ENCODE measurements around the gene COPS8.

The COPS8 gene

DNA sequence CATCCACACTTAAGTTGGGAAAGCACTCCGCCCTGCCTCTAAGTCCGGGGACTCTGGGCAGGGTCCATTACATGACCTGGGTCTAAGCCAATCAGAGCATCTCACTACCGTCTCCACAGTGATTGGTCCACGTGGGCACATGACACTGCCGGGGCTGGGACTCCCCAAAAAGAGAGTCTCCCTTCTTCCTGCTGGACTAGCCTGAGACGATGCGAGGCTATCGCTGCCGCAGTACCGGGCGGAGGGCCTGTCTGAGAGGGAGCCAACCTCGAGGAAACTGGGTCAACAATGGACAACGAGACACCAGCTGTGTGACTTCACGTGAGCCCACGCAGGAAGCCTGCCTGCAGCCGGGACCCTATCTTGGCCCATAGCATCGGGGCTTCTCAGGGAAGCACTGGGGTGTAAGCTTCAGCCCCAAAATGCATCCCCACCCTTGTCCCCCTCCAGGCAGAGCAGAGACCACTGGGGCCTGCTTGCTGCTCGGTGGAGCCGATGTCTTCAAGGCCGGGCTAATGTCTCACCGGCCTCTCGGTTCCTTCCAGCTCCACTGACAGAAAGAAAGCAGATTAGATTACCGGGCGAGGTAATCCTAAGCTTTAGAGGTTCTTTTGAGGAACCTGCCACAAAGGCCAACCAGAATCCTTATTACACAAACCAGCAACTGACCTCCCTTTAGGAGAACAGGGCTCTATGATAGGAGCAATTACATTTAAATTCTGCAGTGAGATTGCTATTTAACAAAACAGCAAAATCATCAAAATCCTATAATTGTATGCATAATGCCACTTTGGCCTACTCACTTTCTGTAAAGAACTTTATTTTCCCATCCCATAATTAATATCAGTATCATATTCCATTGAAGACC is 21.3 kb upstream of the COPS8 start:
- no peak for DNase-seq (ENCODE audit: low read depth in 2 of 2)

DNA sequence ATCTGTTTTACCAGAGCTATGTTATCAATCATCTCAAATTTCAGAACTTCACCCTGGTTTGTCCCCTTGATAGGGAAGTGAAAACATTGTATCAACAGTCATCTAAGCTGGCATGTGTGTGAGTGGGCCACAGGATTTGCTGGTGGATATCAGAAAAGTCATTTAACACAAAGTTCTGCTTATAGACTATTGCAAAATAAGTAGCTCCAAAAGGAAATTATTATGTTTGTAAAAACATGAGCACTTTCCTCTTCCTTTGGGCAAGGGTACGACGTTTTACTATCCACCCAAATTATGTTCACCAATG is 20.7 kb upstream of the COPS8 start:
- no peak for DNase-seq (ENCODE audit: low read depth in 2 of 2)

DNA sequence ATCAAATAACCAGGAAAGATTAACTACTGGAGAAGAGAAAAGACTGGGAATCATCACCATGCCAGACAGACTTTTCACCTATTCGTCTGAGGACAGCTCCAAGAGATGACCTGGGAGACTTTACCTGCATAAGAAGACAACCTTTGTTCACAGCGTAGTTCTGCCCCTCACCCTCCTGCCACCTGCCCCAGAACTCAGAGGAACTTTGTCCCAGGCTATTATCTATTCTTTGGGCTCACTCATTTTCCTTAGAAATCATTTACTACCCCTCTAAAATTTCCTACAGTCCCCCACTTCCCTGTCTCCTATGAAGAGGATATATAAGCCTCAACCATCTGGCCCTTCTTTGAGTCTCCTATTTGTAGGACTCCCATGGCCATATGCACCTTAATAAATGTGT is 19.3 kb upstream of the COPS8 start:
- no peak for DNase-seq (ENCODE audit: low read depth in 2 of 2)

DNA sequence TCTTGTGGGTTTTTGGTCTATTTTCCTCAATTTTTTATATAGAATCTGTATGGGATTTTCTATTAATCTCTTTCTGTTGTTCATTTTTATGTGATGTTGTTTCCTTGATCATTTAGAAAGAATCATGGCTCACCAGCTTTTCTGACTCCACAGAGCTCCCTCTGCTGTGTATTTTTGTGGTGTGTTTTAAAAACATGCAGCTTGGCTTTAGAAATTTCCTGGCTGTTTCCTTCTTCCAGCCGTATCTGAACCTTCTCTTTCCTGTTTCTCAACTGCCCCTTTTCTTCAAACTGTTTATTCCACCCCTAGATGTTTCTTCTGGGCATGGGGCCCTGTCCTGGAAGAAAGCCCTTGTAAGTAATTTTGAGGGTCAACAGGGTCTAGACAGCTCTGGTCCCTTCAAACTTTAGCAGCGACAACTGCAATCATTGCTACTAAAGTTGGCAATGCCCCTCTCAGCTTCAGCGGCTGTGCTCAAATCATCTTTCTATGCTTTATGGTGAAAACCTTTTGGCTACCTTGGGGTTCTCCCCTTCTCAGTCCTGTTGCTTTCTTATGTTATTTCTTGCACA is 17.6 kb upstream of the COPS8 start:
- no peak for DNase-seq (ENCODE audit: low read depth in 2 of 2)

DNA sequence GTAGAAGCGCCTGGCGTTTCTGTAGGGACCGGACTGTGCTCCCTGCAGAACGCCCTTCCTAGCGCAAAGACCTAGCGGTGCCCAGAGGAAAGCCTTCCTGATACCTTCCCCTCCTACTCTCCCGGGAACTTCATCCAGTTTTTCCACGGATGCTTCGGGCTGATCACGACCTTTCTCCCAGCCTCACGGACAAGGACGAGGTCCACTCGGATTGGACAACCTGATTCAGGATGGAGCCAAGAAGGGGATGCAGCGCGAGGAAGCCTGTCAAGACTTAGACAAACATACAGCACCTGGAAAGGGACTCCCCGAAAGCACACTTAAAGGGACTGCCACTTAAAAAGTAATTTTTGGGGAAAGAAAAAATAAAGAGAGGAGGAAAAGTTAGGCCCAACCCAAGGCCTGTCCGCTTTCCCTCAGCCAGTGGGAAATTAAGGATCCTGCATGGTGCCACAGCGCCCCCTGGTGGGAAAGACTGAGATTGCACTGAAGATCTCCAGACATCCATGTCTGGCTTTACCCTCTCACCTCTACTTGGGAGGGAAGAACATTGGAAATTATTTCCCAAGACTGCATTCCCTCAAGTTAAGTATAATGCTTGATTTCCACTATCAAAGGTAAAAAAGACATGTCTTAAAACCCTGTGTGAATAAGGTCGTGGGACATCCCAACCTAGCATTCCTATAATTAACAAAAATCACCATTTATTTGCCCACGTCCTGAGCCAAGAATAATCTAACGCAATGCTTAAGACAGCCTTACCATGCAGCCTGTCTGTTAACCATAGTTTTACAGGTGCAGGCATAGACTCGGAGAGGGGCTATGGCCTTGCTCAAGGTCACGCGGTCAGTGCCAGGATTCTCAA is 13.4 kb upstream of the COPS8 start:
- DNase-seq (ENCODE audit: low read depth in 2 of 2), result peak; percentile 23 to 37

DNA sequence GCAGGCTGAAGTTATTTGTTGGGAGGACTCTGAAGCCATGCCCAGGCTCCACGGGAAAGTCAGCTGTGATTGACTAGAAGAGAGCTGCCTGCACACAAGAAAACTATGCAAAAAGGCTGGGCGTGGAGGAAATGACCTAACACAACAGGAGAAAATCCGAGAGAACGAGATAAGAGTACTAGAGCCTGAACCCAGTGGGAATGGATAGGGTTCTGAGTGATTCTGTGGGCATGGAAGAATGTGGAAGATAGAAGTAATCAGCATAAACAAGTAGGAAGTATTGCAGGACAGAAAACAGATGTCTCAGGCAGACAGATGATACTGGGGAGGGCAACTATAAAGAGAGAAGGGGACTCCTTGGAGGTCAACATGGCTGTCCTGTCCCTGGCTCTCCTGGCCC is 12.1 kb upstream of the COPS8 start:
- DNase-seq (ENCODE audit: low read depth in 2 of 2), result no peak

DNA sequence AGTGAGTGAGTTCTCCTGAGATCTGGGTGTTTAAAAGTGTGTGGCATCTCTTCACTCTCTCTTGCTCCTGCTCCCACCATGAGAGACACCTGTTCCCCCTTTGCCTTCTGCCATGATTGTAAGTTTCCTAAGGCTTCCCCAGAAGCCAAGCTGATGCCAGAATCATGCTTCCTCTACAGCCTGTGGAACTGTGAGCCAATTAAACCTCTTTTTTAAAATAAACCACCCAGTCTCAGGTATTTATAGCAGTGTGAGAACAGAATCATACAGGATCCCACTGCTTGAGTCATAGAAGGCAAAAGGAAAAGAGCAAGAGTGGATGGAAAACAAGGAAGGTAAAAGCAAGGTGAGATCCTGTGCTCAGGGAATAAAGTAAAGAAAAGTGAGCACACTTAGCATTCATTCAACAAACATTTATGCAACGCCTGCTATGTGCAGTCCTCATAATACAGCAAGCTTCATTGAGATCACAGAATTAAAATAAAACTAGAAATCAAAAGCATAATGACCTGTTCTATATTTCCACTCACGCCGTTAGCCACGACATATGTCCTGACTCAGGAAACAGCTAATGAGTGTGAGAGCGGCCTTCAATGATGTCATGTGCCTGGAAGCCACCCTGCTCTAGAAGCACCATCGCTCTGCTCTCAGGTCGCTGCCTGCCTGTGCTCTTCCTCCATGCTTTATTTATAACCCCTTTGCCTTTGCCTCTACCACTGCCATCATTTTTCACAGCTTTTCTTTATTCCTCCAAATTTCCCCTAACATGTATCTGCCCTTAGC is 11.3 kb upstream of the COPS8 start:
- no peak for DNase-seq (ENCODE audit: low read depth in 2 of 2)

DNA sequence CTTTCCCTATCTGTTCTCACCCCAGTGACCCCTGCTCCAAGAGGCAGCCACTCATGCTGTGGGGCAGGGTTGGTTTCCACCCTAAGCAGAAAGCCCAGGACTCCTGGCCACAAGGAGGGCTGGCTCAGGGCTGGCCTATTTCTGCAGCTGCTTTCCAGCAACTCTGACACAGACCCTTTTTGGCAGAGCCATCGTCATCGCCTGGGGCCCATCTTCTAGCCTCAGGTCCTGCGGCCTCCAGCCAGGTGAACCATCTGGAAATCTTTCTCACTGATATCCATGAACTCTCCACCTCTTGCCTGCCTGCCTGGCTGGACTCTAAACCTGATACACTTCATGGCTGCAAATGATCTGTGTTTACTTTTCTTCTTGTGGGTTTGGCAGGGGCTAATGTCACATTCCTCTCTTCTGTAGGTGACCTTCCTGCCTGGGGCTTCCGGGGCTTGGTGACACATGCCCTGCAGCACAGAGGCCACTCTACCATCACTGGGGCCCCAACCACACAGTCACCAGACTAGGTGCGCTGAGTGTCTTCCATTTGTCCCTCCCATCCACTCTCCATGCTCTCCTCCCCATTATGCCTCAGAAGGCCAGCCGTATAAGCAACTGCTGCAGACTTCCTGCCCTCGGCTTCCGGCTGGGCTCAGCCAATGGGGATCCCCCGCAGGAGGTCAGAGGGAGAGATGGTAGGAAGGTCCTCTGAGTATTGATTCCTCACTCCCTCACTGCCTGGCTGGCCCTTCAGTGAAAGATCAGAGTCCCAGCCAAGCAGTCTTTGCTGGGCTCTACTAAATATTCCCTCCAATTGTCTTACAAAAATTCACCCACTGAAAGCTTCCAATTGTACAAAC is 9.7 kb upstream of the COPS8 start:
- no peak for DNase-seq (ENCODE audit: low read depth in 2 of 2)

DNA sequence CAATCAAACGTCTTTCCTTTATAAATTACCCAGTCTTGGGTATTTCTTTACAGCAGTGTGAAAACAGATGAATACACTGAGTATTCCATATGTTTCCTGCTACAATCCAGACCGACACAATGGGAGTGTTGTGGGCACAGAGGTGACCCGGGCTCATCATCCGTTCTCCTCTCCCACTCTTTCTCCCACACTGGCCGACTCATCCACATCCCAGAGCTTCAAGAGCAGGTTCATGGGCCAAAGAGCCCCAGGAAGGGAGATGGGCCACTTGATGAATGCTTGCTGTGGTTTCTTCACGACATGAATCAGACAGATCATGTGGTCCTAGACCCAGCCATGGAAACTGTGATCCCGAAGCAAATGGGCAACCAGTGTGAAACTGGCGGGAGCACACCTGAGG is 4.1 kb upstream of the COPS8 start:
- DNase-seq (ENCODE audit: low read depth in 2 of 2), result no peak

DNA sequence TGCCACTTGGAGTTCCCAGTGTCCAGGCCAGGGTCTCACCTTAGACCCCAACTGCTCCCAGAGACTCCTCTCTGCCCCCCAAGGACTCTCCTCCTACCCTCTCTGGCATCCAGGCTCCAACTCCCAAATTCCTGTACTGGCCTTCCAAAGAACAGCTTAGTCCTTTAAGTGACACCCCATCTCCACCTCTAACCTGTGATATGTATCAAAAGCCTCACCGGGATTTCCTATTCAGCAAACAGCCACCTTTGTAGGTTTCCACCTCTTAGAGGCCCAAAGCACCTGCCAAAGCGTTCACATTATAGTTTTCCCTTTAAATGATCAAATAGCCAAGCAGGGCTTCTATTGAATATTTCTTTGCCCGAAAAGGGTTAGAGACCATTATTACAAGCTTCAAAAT is 2.7 kb upstream of the COPS8 start:
- DNase-seq (ENCODE audit: low read depth in 2 of 2), result no peak

DNA sequence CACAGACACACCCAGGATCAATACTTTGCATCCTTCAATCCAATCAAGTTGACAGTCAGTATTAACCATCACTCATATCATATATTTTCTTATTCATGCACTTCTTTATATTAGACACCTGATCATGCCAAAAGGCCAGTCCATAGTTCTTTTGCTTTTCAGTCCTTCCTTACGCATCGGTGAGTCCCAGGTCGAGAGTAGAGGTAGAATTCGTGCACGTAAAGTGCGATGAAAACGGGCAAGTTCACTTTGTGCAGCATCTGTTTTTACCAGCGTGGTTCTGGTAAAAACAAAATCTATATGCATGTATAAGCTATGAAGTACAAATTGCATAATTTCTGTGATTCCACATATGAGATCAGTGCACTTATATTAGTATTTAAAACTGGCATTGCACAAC is 1.2 kb upstream of the COPS8 start:
- DNase-seq (ENCODE audit: low read depth in 2 of 2), result no peak

DNA sequence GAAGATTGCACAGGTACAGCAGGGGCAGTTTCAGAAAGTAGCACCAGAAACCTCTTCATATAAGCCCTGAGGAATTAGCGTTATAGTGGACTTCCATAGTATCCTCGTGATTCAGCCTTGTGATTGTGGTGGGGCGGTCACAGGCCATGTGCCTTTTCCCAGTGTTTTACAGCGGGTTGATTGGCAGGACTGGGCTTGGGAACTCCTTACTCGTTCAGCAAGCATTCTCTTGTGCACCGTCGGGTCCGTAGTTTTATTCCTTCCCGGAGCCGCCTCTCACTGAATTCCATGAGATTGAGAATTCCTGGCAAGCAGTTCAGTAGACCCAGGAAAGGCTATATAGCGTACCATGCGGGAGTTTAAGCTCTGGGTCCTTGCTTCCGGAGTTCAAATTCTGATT is 5.2 kb downstream of the COPS8 start:
- DNase-seq (ENCODE audit: low read depth in 2 of 2), result no peak

DNA sequence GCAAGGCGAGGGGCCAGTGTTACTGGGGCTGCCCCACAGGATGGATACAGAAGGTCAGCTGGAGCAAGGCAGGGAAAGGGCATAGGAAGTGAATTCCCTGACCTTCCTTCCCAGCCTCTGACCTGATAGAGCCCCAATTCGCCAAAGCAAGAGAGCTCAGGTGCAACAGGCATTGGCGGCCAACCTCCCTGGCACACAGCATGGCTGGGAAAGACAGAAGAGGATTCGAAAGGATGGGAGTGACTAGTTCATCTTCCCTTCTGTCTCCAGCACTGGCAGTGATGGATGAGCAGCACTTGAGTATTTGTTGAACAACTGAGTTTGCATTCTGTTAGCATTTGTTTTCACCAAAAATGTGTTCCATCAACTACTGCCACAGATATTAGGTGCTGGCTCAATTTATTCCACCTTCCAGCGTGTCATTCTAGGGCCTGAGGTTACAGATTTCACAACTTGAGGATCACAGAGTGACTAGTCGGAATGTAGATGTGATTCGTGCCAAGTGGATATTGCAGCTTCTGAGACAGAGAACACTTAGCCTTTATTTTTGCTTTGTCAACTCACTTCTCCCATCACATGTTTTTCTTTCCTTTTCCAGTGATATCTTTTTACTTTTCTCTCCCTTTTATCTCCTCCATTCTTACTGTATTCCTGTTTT is 6.2 kb downstream of the COPS8 start:
- no peak for DNase-seq (ENCODE audit: low read depth in 2 of 2)

DNA sequence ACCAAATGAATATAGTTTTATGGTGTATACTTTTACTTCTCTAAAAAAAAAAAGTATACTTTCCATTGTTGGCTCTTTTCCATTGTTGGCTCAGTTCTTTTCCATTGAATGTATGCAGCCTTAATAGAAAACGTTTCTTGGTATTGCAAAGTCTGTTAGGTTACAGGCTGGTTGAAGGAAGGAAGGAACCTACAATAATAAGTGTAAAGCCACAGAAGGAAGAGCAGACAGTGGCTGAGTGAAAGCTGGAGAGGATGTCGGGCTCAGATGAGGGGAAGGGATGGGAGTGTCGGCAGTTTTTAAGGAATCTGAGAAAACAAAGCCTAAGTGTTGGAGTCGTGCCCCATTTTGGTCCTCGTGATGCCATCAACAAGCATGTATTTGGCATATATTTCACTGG is 6.8 kb downstream of the COPS8 start:
- no peak for DNase-seq (ENCODE audit: low read depth in 2 of 2)

DNA sequence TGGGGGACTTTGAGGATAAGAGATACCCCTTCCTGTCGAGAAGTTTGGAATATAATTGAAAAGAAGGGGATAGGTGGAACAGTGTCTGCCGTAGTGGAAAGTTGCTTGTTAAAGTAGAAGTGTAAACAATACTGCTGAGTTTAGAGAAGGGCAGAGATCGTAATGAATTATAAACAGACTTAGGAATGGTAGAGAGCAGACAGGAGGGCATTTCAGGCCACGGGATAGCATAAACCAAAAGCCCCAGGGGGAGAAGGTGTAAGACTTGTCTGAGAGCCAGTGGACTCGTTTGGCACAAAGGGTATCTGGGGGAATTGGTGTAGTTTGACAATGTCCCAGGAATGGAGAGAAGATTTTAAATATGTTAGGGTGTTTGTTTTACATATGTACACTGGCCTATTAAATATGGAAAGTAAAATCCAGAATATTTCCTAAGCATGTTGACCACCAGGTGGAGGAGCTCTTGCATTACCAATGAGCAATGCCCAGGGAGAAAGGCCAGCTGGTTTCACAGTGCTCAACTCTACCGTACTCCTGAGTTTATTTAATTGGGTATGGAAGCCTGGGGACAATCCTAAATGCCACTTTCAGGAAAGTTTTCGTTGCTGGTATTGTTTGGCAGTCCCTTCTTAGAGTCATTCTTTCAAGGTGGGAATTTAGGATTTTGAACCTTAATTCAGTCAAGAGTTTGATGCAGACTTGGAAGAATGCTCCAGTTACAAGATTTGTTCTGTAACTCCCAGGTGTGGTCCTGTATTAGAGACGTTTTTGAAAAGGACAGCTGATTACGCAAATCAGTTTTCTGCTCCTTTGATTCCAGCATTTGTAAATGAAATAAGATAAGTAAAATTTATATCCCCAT is 7.5 kb downstream of the COPS8 start:
- no peak for DNase-seq (ENCODE audit: low read depth in 2 of 2)

DNA sequence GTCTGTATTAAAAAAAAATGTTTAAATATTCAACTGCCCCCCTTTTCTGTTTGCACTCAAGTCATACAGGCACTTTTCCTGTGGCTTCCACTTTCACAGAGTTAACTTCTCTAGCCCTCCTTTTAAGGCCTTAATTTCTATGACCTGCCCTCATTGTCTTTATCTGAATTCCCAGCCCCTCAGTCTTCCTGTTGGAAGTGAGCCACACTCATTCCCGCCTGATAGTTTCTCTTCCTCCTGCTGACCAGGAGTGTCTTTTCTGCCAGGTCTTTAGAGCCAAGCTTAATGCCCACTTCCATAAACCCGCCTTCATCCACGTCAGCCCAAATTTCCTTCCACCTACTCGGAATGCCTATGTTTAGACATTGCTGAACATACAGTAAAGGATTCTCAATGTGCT is 10.5 kb downstream of the COPS8 start:
- DNase-seq (ENCODE audit: low read depth in 2 of 2), result no peak

DNA sequence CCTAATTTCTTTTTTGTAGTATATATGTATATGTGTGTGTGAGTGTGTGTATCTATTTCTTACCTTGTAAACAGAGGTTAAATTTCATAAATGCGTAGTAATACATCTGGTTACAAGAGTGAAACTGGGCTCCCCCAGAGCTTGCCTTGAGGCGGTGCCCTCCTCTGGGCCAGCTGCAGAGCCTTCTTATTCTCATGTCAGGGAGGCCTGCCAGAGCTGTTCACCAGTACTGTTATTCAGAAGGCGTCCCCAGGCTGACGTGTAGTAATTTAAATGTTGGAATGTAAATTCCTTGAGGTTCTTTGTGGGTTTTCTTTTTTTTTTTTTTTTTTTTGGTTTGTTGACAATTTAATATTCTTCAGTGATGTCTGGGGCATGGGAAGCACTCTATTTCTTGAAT is 11.2 kb downstream of the COPS8 start:
- DNase-seq (ENCODE audit: low read depth in 2 of 2), result no peak

DNA sequence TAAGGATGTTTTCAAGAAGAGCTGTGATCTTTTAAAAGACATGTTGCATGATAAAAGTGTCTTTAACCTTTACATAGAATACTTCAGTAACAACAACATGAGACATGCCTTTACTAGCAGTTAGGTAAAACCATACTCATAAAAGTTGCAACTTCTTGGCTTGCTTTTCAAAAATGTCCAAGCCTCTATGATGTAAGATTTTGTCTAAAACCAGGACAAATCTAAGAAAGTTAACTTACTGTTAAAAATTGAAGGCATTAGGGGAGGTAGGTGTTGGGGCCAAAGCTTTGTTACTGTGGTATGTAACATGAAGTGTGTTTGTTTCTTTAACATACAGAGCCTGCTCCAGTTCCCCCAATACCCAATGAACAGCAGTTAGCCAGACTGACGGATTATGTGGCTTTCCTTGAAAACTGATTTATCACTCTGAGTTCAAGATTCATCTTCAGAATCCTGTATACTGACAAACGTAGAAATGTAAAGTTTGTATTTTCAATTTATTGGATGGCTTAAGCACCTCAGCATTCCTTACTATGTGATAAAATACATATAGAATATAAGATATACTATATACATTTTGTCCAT is 11.7 kb downstream of the COPS8 start:
- no peak for DNase-seq (ENCODE audit: low read depth in 2 of 2)

All from stimulated activated CD8-positive, alpha-beta memory T cell treated with anti-CD3 and anti-CD28 coated beads, Interleukin-15, amount 100 ng/mL, for 4 hours (primary cell).